HepG2 (cell line): ENCODE measurements around the gene CRHR1. TPM values are rescaled to one million over a fixed set of nuclear protein-coding genes. Genes with fewer than 3 reads are reported as not detected.
A peak's percentile ranks its signal among the peaks of the same experiment; 100 is the strongest.

Experiments
- ATAC-seq: fragments of 200-7000 bp; cut with Tn5 transposase; 3 replicates; pipeline ENCODE4 v1.9.1; 2020; ENCODE audit warnings: mild to moderate bottlenecking, moderate library complexity
- BruUV-seq: library from RNA; stranded (reverse); fragments of 400-500 nt; replicated peaks from 2 replicates; lab custom pipeline; 2021; lab: Mats Ljungman, UMichigan
- CTCF ChIA-PET: fragments of 300-600 bp; formaldehyde crosslinking; extraction: SDS; loops from one replicate; lab custom pipeline; 2021; ENCODE audit warnings: low total read pairs, inconsistent platforms, low intra/inter-chr PET ratio; lab: Yijun Ruan, JAX
- POLR2A ChIA-PET: fragments of 350-600 bp; sonication (Branson Sonifier 250); formaldehyde crosslinking; loops from one replicate; lab custom pipeline; 2020; ENCODE audit warnings: antibody characterized with exemption, inconsistent platforms; lab: Yijun Ruan, JAX
- DNase-seq: peaks from one replicate; pipeline ENCODE4 v3.0.0-alpha.2; 2015; ENCODE audit warnings: low spot score
- FAIRE-seq: peaks from 3 replicates; lab custom pipeline; 2011; peaks lifted over from hg19 to GRCh38; lab: Jason Lieb, UNC
- H2AFZ ChIP-seq: one replicate; pipeline ENCODE4 v1.6.1; 2011; ENCODE audit warnings: low read length, inconsistent platforms
- H3K27ac ChIP-seq: fragments of 300-600 bp; 3 replicates; pipeline ENCODE4 v1.8.0; 2011; ENCODE audit warnings: mixed run types, mild to moderate bottlenecking, mixed read lengths, low read length, inconsistent platforms; ENCODE audit not compliant: insufficient read depth; ENCODE audit errors: extremely low read length
- H3K27me3 ChIP-seq, 2 experiments: fragments of 200-600 bp in 1 of 2; 2 replicates in 1 of 2; 3 replicates in 1 of 2; pipeline versions ENCODE4 v1.6.0 to v1.8.0; 2011; ENCODE audit warnings: low read length in 2 of 2, mild to moderate bottlenecking in 2 of 2, moderate library complexity in 2 of 2, inconsistent platforms in 1 of 2; ENCODE audit not compliant: insufficient read depth in 2 of 2, control insufficient read depth in 1 of 2
- H3K36me3 ChIP-seq, 2 experiments: fragments of 200-600 bp in 1 of 2; replicated peaks in 1 of 2; 2 replicates in 1 of 2; 3 replicates in 1 of 2; pipeline versions ENCODE4 v1.5.1 to v1.8.0; 2011; ENCODE audit warnings: low read length in 2 of 2, inconsistent platforms in 1 of 2; ENCODE audit not compliant: insufficient read depth in 2 of 2, control insufficient read depth in 1 of 2
- H3K4me1 ChIP-seq: 2 replicates; pipeline ENCODE4 v1.5.1; 2012; ENCODE audit warnings: low read length, inconsistent platforms; ENCODE audit not compliant: insufficient read depth
- H3K4me2 ChIP-seq: 2 replicates; pipeline ENCODE4 v1.6.0; 2011; ENCODE audit warnings: low read depth, low read length, inconsistent platforms
- H3K4me3 ChIP-seq, 3 experiments: fragments of 200-600 bp in 1 of 3; sonication (generic), shearing (Covaris generic) in 1 of 3; replicated peaks in 1 of 3; 2 replicates each; pipeline ENCODE4 v1.5.1; 2011 to 2016; ENCODE audit warnings: low read length in 3 of 3, inconsistent platforms in 2 of 3, low read depth in 2 of 3, mild to moderate bottlenecking in 2 of 3, control low read depth in 1 of 3, mixed read lengths in 1 of 3; ENCODE audit not compliant: insufficient read depth in 1 of 3
- H3K79me2 ChIP-seq: one replicate; pipeline ENCODE4 v1.6.1; 2011; ENCODE audit warnings: low read length, inconsistent platforms; ENCODE audit not compliant: insufficient read depth
- H3K9ac ChIP-seq: 2 replicates; pipeline ENCODE4 v1.6.0; 2011; ENCODE audit warnings: mild to moderate bottlenecking, low read depth, low read length, inconsistent platforms; ENCODE audit not compliant: insufficient read depth
- H3K9me3 ChIP-seq: 2 replicates; pipeline ENCODE4 v1.5.1; 2012; ENCODE audit warnings: mild to moderate bottlenecking, low read length
- H4K20me1 ChIP-seq: 2 replicates; pipeline ENCODE4 v1.6.0; 2011; ENCODE audit warnings: inconsistent platforms, mild to moderate bottlenecking, low read length, moderate library complexity; ENCODE audit not compliant: insufficient read depth
- IKZF1 ChIP-seq: fragments of 450-650 bp; IDR thresholded peaks from 2 replicates; pipeline ENCODE4 v1.7.1; 2016
- ZBTB1 ChIP-seq: sonication (generic); formaldehyde crosslinking; IDR thresholded peaks from 2 replicates; pipeline ENCODE4 v1.4.0; 2020; ENCODE audit warnings: missing genetic modification reagents, borderline replicate concordance
- ZNF572 ChIP-seq: sonication (generic); formaldehyde crosslinking; IDR thresholded peaks from 2 replicates; pipeline ENCODE4 v1.5.1; 2020; ENCODE audit warnings: mild to moderate bottlenecking, missing genetic modification reagents
- ZNF768 ChIP-seq: sonication (generic); formaldehyde crosslinking; IDR thresholded peaks from 2 replicates; pipeline ENCODE4 v1.4.0; 2020; ENCODE audit warnings: missing genetic modification reagents
- WGBS: methylation state at CpG from one replicate; pipeline ENCODE4 v1.1.6; 2017; ENCODE audit warnings: low lambda C conversion rate; 5-methylcytosine and 5-hydroxymethylcytosine counted together
- in situ Hi-C: cut with HindIII; loops from 2 replicates; pipeline ENCODE4 v1.10.0; 2017; ENCODE audit warnings: low pct_unique_long_range_greater_than_20kb; ENCODE audit not compliant: extremely low pct_ligation_motif_present
- intact Hi-C: fragments of 100-400 bp; cut with micrococcal nuclease; formaldehyde crosslinking; loops from one replicate; pipeline ENCODE4 v1.10.0; 2022; ENCODE audit not compliant: unreplicated experiment
- polyA plus RNA-seq, 8 experiments: library from polyadenylated mRNA; depleted of rRNA in 3 of 8; stranded (reverse) in 7 of 8; unstranded in 1 of 8; fragments of >200 nt; fragmentation: Illumina TruSeq in 4 of 8; extraction: Trizol in 4 of 8; gene quantifications; 2 replicates each; pipeline versions ENCODE4 v1.2.1 to v1.2.3, GENCODE V29; 2011 to 2016; ENCODE audit warnings: low read depth in 4 of 8, missing spikeins in 1 of 8, mixed read lengths in 1 of 8; ENCODE audit not compliant: insufficient read depth in 1 of 8
- total RNA-seq, 5 experiments: library from RNA; depleted of rRNA; stranded (reverse); fragments of >200 nt; fragmentation: Illumina TruSeq; extraction: Trizol; gene quantifications; 2 replicates each; pipeline ENCODE4 v1.2.3, GENCODE V29; 2016; ENCODE audit warnings: low read depth in 1 of 5
- TF ChIP-seq, protein P1 (sequence below): sonication (generic); formaldehyde crosslinking; IDR thresholded peaks from 2 replicates; pipeline ENCODE4 v1.5.0; 2020; ENCODE audit warnings: missing genetic modification reagents, mild to moderate bottlenecking, borderline replicate concordance
- TF ChIP-seq, protein P2 (sequence below): sonication (generic); formaldehyde crosslinking; IDR thresholded peaks from 2 replicates; pipeline ENCODE4 v1.4.0; 2020; ENCODE audit warnings: mild to moderate bottlenecking, missing genetic modification reagents

The CRHR1 gene
- total and polyA plus RNA-seq, 2 of the 13 experiments (the other 11 are each of a cell fraction or from before 2014, with no cell fraction given), result not detected

DNA sequence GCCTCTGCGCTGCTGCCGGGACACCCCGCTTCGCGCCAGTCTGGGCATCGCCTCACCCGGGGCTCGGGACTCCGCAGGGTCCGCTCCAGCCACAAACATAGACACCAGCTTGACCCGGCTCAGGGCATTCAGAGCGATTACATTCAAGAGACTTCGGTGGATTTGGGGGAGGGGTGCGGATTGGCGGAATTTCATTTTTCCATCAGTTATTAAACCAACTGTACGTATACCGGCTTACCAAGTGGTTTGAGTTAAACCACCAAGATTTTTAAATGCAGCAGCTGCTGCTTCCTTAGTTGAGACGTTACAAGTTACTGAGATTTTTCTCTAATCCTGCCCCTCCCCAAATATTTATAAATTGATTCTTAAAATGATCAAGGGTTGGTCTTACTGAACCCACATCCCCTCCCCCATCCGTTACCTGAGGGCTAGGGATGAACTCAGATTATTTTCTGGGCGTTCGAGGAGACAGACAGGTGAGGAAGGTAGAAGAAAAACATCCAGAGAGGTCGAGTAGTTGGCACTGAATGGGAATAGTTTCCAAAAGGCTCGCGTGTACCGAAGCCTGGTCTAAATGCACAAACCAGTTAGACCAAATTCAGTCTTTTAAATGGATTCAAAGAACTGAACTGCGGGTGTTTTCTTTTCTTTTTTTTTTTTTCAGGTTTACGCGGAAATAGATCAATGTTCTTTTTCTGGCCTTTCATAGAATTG, 1.5 kb downstream of the CRHR1 start (continued):
- TF ChIP-seq, protein P1, sequence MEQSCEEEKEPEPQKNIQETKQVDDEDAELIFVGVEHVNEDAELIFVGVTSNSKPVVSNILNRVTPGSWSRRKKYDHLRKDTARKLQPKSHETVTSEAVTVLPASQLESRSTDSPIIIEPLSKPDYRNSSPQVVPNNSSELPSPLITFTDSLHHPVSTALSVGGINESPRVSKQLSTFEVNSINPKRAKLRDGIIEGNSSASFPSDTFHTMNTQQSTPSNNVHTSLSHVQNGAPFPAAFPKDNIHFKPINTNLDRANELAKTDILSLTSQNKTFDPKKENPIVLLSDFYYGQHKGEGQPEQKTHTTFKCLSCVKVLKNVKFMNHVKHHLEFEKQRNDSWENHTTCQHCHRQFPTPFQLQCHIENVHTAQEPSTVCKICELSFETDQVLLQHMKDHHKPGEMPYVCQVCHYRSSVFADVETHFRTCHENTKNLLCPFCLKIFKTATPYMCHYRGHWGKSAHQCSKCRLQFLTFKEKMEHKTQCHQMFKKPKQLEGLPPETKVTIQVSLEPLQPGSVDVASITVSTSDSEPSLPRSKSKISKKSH (CRISPR knock-in tag), result no peak
- no peak for TF ChIP-seq ZBTB1 (CRISPR knock-in tag)
- TF ChIP-seq, protein P2, sequence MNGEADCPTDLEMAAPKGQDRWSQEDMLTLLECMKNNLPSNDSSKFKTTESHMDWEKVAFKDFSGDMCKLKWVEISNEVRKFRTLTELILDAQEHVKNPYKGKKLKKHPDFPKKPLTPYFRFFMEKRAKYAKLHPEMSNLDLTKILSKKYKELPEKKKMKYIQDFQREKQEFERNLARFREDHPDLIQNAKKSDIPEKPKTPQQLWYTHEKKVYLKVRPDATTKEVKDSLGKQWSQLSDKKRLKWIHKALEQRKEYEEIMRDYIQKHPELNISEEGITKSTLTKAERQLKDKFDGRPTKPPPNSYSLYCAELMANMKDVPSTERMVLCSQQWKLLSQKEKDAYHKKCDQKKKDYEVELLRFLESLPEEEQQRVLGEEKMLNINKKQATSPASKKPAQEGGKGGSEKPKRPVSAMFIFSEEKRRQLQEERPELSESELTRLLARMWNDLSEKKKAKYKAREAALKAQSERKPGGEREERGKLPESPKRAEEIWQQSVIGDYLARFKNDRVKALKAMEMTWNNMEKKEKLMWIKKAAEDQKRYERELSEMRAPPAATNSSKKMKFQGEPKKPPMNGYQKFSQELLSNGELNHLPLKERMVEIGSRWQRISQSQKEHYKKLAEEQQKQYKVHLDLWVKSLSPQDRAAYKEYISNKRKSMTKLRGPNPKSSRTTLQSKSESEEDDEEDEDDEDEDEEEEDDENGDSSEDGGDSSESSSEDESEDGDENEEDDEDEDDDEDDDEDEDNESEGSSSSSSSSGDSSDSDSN (CRISPR knock-in tag), result no peak

DNA sequence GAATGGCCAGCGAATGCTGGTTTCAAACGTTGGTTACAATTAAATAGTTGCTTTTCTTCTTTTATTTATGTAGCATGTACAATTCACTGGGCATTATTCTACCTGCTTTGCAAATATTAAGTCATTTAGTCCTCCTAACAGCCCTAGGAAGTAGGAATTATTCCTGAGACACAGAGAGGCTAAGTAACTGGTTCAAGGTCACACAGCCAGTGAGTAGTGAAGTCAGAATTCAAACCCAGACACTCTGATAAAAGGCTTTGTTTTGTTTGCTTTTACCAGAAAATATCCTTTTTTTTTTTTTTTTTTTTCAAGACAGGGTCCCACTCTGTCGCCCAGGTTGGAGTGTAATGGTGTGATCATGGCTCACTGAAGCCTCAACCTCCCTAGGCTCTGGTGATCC, 2.2 kb downstream of the CRHR1 start:
- Histone ChIP-seq H4K20me1 (peaks cover 6% of the 10 kb centered on the region; the same call in 1 of the 2 replicates), H3K9me3 (no peaks in the 10 kb centered on the region), H2AFZ (no peak overlapping the region), H3K4me3 (no peak overlapping the region), H3K27ac (no peak overlapping the region), H3K27me3 (peaks cover 38 to 96% of the 10 kb centered on the region in 2 experiments), H3K9ac (no peak overlapping the region), H3K4me1 (peaks cover 15% of the 10 kb centered on the region; the same call in 1 of the 2 replicates), H3K36me3 (no peaks in the 10 kb centered on the region), H3K79me2 (no peaks in the 10 kb centered on the region), H3K4me2 (no peak overlapping the region)
- in situ Hi-C loops (no loop called here), intact Hi-C loops (no loop called here)
- no TSS peak for BruUV-seq
- WGBS, result 55% methylated on average over 3 of the region's 3 CpGs
- TF ChIP-seq ZNF768 (CRISPR knock-in tag) (peak; percentile 60; the same call in 1 of the 2 replicates), ZNF572 (CRISPR knock-in tag) (no peak), IKZF1 (no peak)
- FAIRE-seq (no peak), DNase-seq (no peak), ATAC-seq (no peak)
- ChIA-PET CTCF (no interaction called here), POLR2A (no interaction called here)
